HG02973 (cell line): Measurements from ENCODE around the gene ABCF1.
A peak's percentile ranks its signal among the peaks of the same experiment; 100 is the strongest.

Experiments
- ATAC-seq: cut with Tn5 transposase; IDR thresholded peaks from one replicate; pipeline ENCODE4 v1.9.1; 2021; ENCODE audit warnings: moderate library complexity; ENCODE audit not compliant: unreplicated experiment

The ABCF1 gene

GRCh38 chr6:30599625-30600324 lies 28.5 kb downstream of the ABCF1 start:
- ATAC-seq = no peak

GRCh38 chr6:30600451-30600961 lies 29.3 kb downstream of the ABCF1 start:
- ATAC-seq = no peak

- no peak for ATAC-seq
These were observed 30.2 kb downstream of the ABCF1 start for GRCh38 chr6:30601436-30601814.

- no peak for ATAC-seq
These were observed 30.8 kb downstream of the ABCF1 start for GRCh38 chr6:30601815-30602641.

- ATAC-seq = no peak
These were observed 32.7 kb downstream of the ABCF1 start for GRCh38 chr6:30603961-30604360.

GRCh38 chr6:30610065-30610464 lies 38.8 kb downstream of the ABCF1 start:
- ATAC-seq = no peak

GRCh38 chr6:30611150-30611855 lies 40.1 kb downstream of the ABCF1 start:
- ATAC-seq = no peak

- ATAC-seq = no peak
These were observed 40.6 kb downstream of the ABCF1 start for GRCh38 chr6:30611856-30612194.

GRCh38 chr6:30612213-30612612 lies 41.0 kb downstream of the ABCF1 start:
- ATAC-seq = no peak

GRCh38 chr6:30612687-30613248 lies 41.5 kb downstream of the ABCF1 start:
- no peak for ATAC-seq

- no peak for ATAC-seq
These were observed 42.2 kb downstream of the ABCF1 start for GRCh38 chr6:30613251-30614043.

- no peak for ATAC-seq
These were observed 43.0 kb downstream of the ABCF1 start for GRCh38 chr6:30614044-30614842.

- ATAC-seq = peak; percentile 36
These were observed 43.6 kb downstream of the ABCF1 start for GRCh38 chr6:30614843-30615218.

GRCh38 chr6:30615219-30615957 lies 44.1 kb downstream of the ABCF1 start:
- ATAC-seq = no peak

GRCh38 chr6:30615958-30616810 lies 44.9 kb downstream of the ABCF1 start:
- no peak for ATAC-seq

- peak; percentile 70 for ATAC-seq
These were observed 45.7 kb downstream of the ABCF1 start, which contains the start of gene PPP1R10 for GRCh38 chr6:30616811-30617564. Gene PPP1R10 (minus strand): TSS chr6:30617243. CDS start chr6:30609944, 7,299 bp downstream.

GRCh38 chr6:30617565-30618269 lies 46.5 kb downstream of the ABCF1 start, which contains the start of gene MRPS18B:
Gene MRPS18B (plus strand): TSS chr6:30617840. CDS start chr6:30617866, 26 bp downstream.
- ATAC-seq = peak; percentile 62
